ENCODE results near the gene PTBP1.

PTBP1 gene

GRCh38 chr19:823565-824121 is 26.4 kb downstream of the PTBP1 start:
- no peak for TF ChIP-seq CTCF (conservative IDR thresholded peaks at IDR 0.05)
- H3K27ac ChIP-seq: no peak overlapping the region

GRCh38 chr19:824885-825284 is 27.6 kb downstream of the PTBP1 start:
- H3K27ac ChIP-seq: no peak overlapping the region
- no peak for TF ChIP-seq CTCF (conservative IDR thresholded peaks at IDR 0.05)

DNA sequence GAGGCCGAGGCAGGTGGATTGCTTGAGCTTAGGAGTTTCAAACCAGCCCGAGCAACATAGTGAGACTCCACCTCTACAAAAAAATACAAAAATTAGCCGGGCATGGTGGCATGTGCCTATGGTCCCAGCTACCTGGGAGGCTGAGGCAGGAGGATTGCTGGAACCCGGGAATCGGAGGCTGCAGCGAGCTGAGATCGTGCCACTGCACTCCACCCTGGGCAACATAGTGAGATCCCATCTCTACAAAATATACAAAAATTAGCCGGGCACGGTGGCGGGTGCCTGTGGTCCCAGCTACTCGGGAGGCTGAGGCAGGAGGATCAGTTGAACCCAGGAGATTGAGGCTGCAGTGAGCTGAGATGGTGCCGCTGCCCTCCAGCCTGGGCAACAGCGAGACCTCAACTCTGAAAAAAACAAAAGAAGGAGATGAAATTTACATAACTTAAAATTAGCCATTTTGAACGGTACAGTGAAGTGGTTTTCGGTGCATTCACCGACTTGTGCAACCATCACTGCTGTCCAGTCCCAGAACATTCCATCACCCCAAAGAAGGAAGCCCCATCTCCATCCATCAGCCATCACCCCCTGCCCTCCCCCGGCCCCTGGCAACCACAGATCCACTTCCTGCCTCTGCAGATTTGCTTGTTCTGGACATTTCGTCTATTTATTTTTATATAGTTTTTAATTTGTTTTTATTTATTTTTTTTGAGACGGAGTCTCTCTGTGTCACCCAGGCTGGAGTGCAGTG is 28.8 kb downstream of the PTBP1 start:
- no peak overlapping the region for H3K27ac ChIP-seq
- TF ChIP-seq CTCF (conservative IDR thresholded peaks at IDR 0.05): no peak

DNA sequence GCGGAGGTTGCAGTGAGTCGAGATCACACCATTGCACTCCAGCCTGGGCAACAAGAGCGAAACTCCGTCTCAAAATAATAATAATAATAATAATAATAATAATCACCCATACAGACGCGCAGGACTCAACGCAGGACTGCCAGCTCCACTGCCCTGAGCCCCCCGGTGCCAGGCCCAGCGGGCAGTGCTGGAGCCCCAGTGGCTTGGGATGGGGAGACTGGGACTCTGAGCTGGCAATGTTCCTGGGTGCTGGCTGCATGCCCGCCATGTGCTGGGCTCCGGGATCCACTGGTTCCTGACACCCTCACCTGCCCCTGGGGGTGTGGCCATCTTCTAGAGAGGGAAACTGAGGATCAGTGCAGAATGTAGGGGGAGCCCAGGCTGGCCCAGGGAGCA is 30.1 kb downstream of the PTBP1 start:
- no peak overlapping the region for H3K27ac ChIP-seq
- TF ChIP-seq CTCF (conservative IDR thresholded peaks at IDR 0.05): no peak

DNA sequence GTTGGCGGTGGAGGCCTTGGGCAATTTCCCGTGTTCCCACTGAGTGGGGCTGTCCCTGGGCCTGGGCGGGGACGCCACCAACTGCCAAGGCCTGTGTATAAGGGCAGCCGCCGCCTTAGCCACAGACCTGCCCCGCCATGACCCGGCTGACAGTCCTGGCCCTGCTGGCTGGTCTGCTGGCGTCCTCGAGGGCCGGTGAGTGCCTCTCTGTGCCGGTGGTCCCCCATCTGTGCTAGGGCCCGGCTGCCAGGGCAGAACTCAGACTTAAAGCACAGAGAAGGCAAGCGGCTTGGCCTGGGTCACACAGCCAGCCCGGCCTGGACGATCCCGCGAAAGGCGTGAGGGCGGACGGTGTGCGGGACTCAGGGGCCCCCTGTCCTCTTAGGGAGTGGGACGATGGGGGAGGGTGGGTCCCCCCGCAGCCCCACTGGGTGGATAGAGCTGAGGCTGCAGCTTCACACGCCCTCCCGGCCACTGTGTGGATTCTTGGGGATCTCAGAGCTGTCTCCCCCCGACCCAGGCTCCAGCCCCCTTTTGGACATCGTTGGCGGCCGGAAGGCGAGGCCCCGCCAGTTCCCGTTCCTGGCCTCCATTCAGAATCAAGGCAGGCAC is 30.6 kb downstream of the PTBP1 start, which contains the start of gene AZU1:
TSS of gene AZU1 (plus strand) at position 128 of the 612 bp plus-strand sequence. CDS start at position 138, 10 bp downstream.
- H3K27ac ChIP-seq: no peak within 1 kb of the TSS
- TF ChIP-seq CTCF (conservative IDR thresholded peaks at IDR 0.05): no peak

DNA sequence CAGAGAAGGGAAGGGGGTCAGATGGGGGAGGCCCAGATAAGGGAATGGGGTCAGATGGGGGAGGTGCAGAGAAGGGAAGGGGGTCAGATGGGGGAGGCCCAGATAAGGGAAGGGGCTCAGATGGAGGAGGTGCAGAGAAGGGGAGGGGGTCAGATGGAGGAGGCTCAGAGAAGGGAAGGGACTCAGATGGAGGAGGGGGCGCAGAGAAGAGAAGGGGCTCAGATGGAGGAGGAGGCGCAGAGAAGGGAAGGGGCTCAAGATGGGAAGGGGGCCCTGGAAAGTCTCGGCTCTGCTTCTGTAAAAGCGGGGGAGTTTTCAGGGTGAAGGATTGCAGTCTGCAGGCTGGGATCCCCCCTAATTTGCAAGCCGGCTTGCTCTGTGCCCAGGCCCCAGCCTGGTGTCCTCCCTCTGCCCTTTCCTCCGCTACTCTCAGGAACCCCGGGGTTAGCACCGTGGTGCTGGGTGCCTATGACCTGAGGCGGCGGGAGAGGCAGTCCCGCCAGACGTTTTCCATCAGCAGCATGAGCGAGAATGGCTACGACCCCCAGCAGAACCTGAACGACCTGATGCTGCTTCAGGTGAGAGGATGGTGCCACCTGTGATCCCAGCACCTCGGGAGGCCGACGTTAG is 32.0 kb downstream of the PTBP1 start:
- no peak for TF ChIP-seq CTCF (conservative IDR thresholded peaks at IDR 0.05)
- H3K27ac ChIP-seq: no peak overlapping the region

Data from VCaP (cell line).